ENCODE measurements around the gene TPRG1.

Gene TPRG1

GRCh38 chr3:189355115-189355480, 183.3 kb downstream of the TPRG1 start:
- no peak overlapping the region for H3K4me3 ChIP-seq (ENCODE audit: low read depth, low read length)
- DNase-seq (ENCODE audit: low read depth) = no peak
- no peak for TF ChIP-seq CTCF (IDR thresholded peaks at IDR 0.05; ENCODE audit: low read depth, low read length, missing control alignments)

- no peak overlapping the region for H3K4me3 ChIP-seq (ENCODE audit: low read depth, low read length)
- TF ChIP-seq CTCF (IDR thresholded peaks at IDR 0.05; ENCODE audit: low read depth, low read length, missing control alignments) = no peak
- DNase-seq (ENCODE audit: low read depth) = no peak
Measured at GRCh38 chr3:189355481-189356201, 183.9 kb downstream of the TPRG1 start.

- no peak for DNase-seq (ENCODE audit: low read depth)
- TF ChIP-seq CTCF (IDR thresholded peaks at IDR 0.05; ENCODE audit: low read depth, low read length, missing control alignments) = no peak
Measured at GRCh38 chr3:189360291-189360690, 188.5 kb downstream of the TPRG1 start.

GRCh38 chr3:189361103-189361835, 189.5 kb downstream of the TPRG1 start:
- DNase-seq (ENCODE audit: low read depth) = no peak
- no peak overlapping the region for H3K4me3 ChIP-seq (ENCODE audit: low read depth, low read length)
- TF ChIP-seq CTCF (IDR thresholded peaks at IDR 0.05; ENCODE audit: low read depth, low read length, missing control alignments) = no peak

More at GRCh38 chr3:189360291-189360690, 188.5 kb downstream of the TPRG1 start:
- H3K4me3 ChIP-seq (ENCODE audit: low read depth, low read length) = no peak overlapping the region

- no peak overlapping the region for H3K4me3 ChIP-seq (ENCODE audit: low read depth, low read length)
- no peak for TF ChIP-seq CTCF (IDR thresholded peaks at IDR 0.05; ENCODE audit: low read depth, low read length, missing control alignments)
- no peak for DNase-seq (ENCODE audit: low read depth)
Measured at GRCh38 chr3:189363590-189364255, 192.0 kb downstream of the TPRG1 start.

- no peak for TF ChIP-seq CTCF (IDR thresholded peaks at IDR 0.05; ENCODE audit: low read depth, low read length, missing control alignments)
- no peak overlapping the region for H3K4me3 ChIP-seq (ENCODE audit: low read depth, low read length)
Measured at GRCh38 chr3:189365609-189366564, 194.1 kb downstream of the TPRG1 start.

More at GRCh38 chr3:189365609-189366564, 194.1 kb downstream of the TPRG1 start:
- DNase-seq (ENCODE audit: low read depth) = no peak
